Pons (tissue), 1 donor: ENCODE measurements around the gene MT1H.
"Not testable (repeated sequence)": the region's sequence is repeated elsewhere in the genome, so short reads cannot be mapped to it uniquely, and the experiment has no call there.

Source experiments
- DNase-seq: peaks from one replicate; pipeline ENCODE4 v3.0.0-alpha.2; 2016; ENCODE audit warnings: low spot score

The MT1H gene

GRCh38 chr16:56665286-56666261, 4.0 kb upstream of the MT1H start:
- not testable (repeated sequence) for DNase-seq

- no peak for DNase-seq
Observed at GRCh38 chr16:56667581-56668571, 1.7 kb upstream of the MT1H start, which contains the start of gene MT1G. Gene MT1G, minus strand, starts transcription at chr16:56668065. Its CDS starts 72 bp downstream, at chr16:56667993.

- DNase-seq = no peak
Observed at GRCh38 chr16:56669840-56670619, 416 bp downstream of the MT1H start.

- no peak for DNase-seq
Observed at GRCh38 chr16:56670620-56670934, 963 bp downstream of the MT1H start.

- DNase-seq = not testable (repeated sequence)
Observed at GRCh38 chr16:56671691-56672090, 2.1 kb downstream of the MT1H start.

- DNase-seq = not testable (repeated sequence)
Observed at GRCh38 chr16:56672171-56672570, 2.6 kb downstream of the MT1H start.

GRCh38 chr16:56672761-56673536, 3.3 kb downstream of the MT1H start:
- no peak for DNase-seq

GRCh38 chr16:56673921-56674320, 4.3 kb downstream of the MT1H start:
- DNase-seq = no peak

- not testable (repeated sequence) for DNase-seq
Observed at GRCh38 chr16:56674570-56674969, 5.0 kb downstream of the MT1H start.

GRCh38 chr16:56675685-56676210, 6.1 kb downstream of the MT1H start:
- no peak for DNase-seq

- no peak for DNase-seq
Observed at GRCh38 chr16:56677474-56677873, 7.9 kb downstream of the MT1H start.

GRCh38 chr16:56679078-56679730, 9.6 kb downstream of the MT1H start:
- no peak for DNase-seq

- DNase-seq = no peak
Observed at GRCh38 chr16:56679818-56680217, 10.2 kb downstream of the MT1H start.

GRCh38 chr16:56681939-56682702, 12.5 kb downstream of the MT1H start, which contains the start of gene MT1X:
Gene MT1X, plus strand, starts transcription at chr16:56682470. Its CDS starts 71 bp downstream, at chr16:56682541.
- peak; percentile 73 for DNase-seq

GRCh38 chr16:56682703-56683397, 13.2 kb downstream of the MT1H start:
- no peak for DNase-seq

- no peak for DNase-seq
Observed at GRCh38 chr16:56683424-56684172, 14.0 kb downstream of the MT1H start.

GRCh38 chr16:56684256-56684925, 14.8 kb downstream of the MT1H start:
- no peak for DNase-seq
